SK-N-SH (cell line): ENCODE data around the gene CDC42. TPM values are rescaled to one million over a fixed set of nuclear protein-coding genes. Genes with fewer than 3 reads are reported as not detected.

Source experiments
- CTCF ChIA-PET: fragments of 300-600, 350-600 bp; formaldehyde crosslinking; extraction: SDS; loops from one replicate; lab custom pipeline; 2021; lab: Yijun Ruan, JAX
- POLR2A ChIA-PET: fragments of 350-600 bp; sonication (Branson Sonifier 250); formaldehyde crosslinking; extraction: SDS; loops from one replicate; lab custom pipeline; 2020; ENCODE audit warnings: antibody characterized with exemption, inconsistent platforms; lab: Yijun Ruan, JAX
- DNase-seq: peaks from one replicate; pipeline ENCODE4 v3.0.0; 2012
- H2AFZ ChIP-seq: fragments of 200-600 bp; sonication (generic); 2 replicates; pipeline ENCODE4 v1.8.1; 2016; ENCODE audit warnings: antibody characterized with exemption, mild to moderate bottlenecking, low read depth
- H3F3A ChIP-seq: fragments of 200-600 bp; sonication (generic); replicated peaks from 2 replicates; pipeline ENCODE3; 2016; ENCODE audit warnings: antibody characterized with exemption, mild to moderate bottlenecking; ENCODE audit not compliant: insufficient read depth
- H3K27ac ChIP-seq, 2 experiments: fragments of 200-500 bp in 1 of 2; fragments of 200-600 bp in 1 of 2; sonication (Bioruptor generic) in 1 of 2; sonication (generic), shearing (Covaris generic) in 1 of 2; 2 replicates each; pipeline versions ENCODE4 v1.5.1 to v1.6.1; 2014 to 2016; ENCODE audit warnings: low read depth in 2 of 2, inconsistent platforms in 1 of 2, low read length in 1 of 2, mild to moderate bottlenecking in 1 of 2, mixed read lengths in 1 of 2
- H3K27me3 ChIP-seq: fragments of 200-600 bp; sonication (generic), shearing (Covaris generic); 2 replicates; pipeline ENCODE4 v1.6.1; 2016; ENCODE audit warnings: mixed run types; ENCODE audit not compliant: insufficient read depth
- H3K36me3 ChIP-seq, 2 experiments: fragments of 200-500 bp in 1 of 2; fragments of 200-600 bp in 1 of 2; sonication (Bioruptor generic) in 1 of 2; sonication (generic) in 1 of 2; replicated peaks in 1 of 2; 2 replicates each; pipeline versions ENCODE3 to v1.5.1; 2014 to 2016; ENCODE audit warnings: low read length in 1 of 2, mild to moderate bottlenecking in 1 of 2; ENCODE audit not compliant: insufficient read depth in 2 of 2, control insufficient read depth in 1 of 2
- H3K4me1 ChIP-seq, 2 experiments: fragments of 200-500 bp in 1 of 2; fragments of 200-600 bp in 1 of 2; sonication (Bioruptor generic) in 1 of 2; sonication (generic), shearing (Covaris generic) in 1 of 2; 2 replicates each; pipeline versions ENCODE4 v1.5.1 to v1.6.1; 2014 to 2016; ENCODE audit warnings: low read depth in 1 of 2, low read length in 1 of 2, mixed run types in 1 of 2; ENCODE audit not compliant: insufficient read depth in 2 of 2, control insufficient read depth in 1 of 2
- H3K4me2 ChIP-seq: fragments of 200-600 bp; sonication (generic), shearing (Covaris generic); 2 replicates; pipeline ENCODE4 v1.6.1; 2017; ENCODE audit warnings: mixed run types
- H3K4me3 ChIP-seq, 2 experiments: fragments of 200-500 bp in 1 of 2; fragments of 200-600 bp in 1 of 2; sonication (Bioruptor generic) in 1 of 2; sonication (generic), shearing (Covaris generic) in 1 of 2; 2 replicates each; pipeline versions ENCODE4 v1.5.1 to v1.8.1; 2014 to 2016; ENCODE audit warnings: low read depth in 2 of 2, inconsistent platforms in 1 of 2, low read length in 1 of 2, mild to moderate bottlenecking in 1 of 2, mixed read lengths in 1 of 2, moderate library complexity in 1 of 2
- H3K79me2 ChIP-seq: fragments of 200-600 bp; sonication (generic); 2 replicates; pipeline ENCODE4 v1.8.1; 2017; ENCODE audit warnings: mild to moderate bottlenecking; ENCODE audit not compliant: insufficient read depth
- H3K9ac ChIP-seq: fragments of 200-600 bp; sonication (generic); 2 replicates; pipeline ENCODE4 v1.6.1; 2017; ENCODE audit warnings: mixed run types
- H3K9me2 ChIP-seq: fragments of 200-600 bp; sonication (generic); 2 replicates; pipeline ENCODE4 v1.6.1; 2017; ENCODE audit warnings: mixed run types
- H3K9me3 ChIP-seq: fragments of 200-600 bp; sonication (generic); 2 replicates; pipeline ENCODE4 v1.6.1; 2017; ENCODE audit warnings: mixed run types, mild to moderate bottlenecking, moderate library complexity
- H4K20me1 ChIP-seq: fragments of 200-600 bp; sonication (generic); 2 replicates; pipeline ENCODE4 v1.6.1; 2017; ENCODE audit warnings: mild to moderate bottlenecking, mixed run types; ENCODE audit not compliant: insufficient read depth
- ELF1 ChIP-seq: IDR thresholded peaks from 2 replicates; pipeline ENCODE4 v1.4.0; 2012
- EP300 ChIP-seq, 2 experiments: IDR thresholded peaks; 2 replicates each; pipeline versions ENCODE4 v1.4.0 to v1.6.1; 2012; ENCODE audit warnings: borderline replicate concordance in 1 of 2, low read depth in 1 of 2, low read length in 1 of 2
- EZH2phosphoT487 ChIP-seq: fragments of 200-600 bp; sonication (generic); IDR thresholded peaks from 2 replicates; pipeline ENCODE4 v1.6.1; 2017; ENCODE audit warnings: low read depth, mixed run types, mild to moderate bottlenecking, antibody characterized with exemption, moderate library complexity, borderline replicate concordance
- FOSL2 ChIP-seq: IDR thresholded peaks from 2 replicates; pipeline ENCODE4 v1.4.0; 2012; ENCODE audit warnings: low read depth, mild to moderate bottlenecking, moderate library complexity, borderline replicate concordance
- FOXM1 ChIP-seq: IDR thresholded peaks from 2 replicates; pipeline ENCODE4 v1.4.0; 2012; ENCODE audit warnings: low read depth, mild to moderate bottlenecking
- NRF1 ChIP-seq: IDR thresholded peaks from 2 replicates; pipeline ENCODE4 v1.6.1; 2012; ENCODE audit warnings: low read depth, mild to moderate bottlenecking, low read length
- SMC3 ChIP-seq: IDR thresholded peaks from 2 replicates; pipeline ENCODE4 v1.6.1; 2012; ENCODE audit warnings: low read depth, low read length, improper control_type of control experiment
- TCF12 ChIP-seq: IDR thresholded peaks from 2 replicates; pipeline ENCODE4 v1.4.0; 2012
- ZBTB33 ChIP-seq: IDR thresholded peaks from 2 replicates; pipeline ENCODE4 v1.4.0; 2012; ENCODE audit warnings: low read depth, borderline replicate concordance
- WGBS: methylation state at CpG from one replicate; pipeline ENCODE4 v1.1.6; 2017; ENCODE audit warnings: low lambda C conversion rate; 5-methylcytosine and 5-hydroxymethylcytosine counted together
- polyA plus RNA-seq, 3 experiments: library from polyadenylated mRNA; depleted of rRNA; stranded (reverse); fragments of >200 nt; gene quantifications; 2 replicates each; pipeline ENCODE4 v1.2.3, GENCODE V29; 2012
- TF ChIP-seq, protein P1 (sequence below): fragments of 150-350 bp; IDR thresholded peaks from 2 replicates; pipeline ENCODE4 v1.6.1; 2017; ENCODE audit warnings: antibody characterized with exemption, low read length, low read depth, borderline replicate concordance
- TF ChIP-seq, protein P2 (sequence below): IDR thresholded peaks from 2 replicates; pipeline ENCODE4 v1.4.0; 2012; ENCODE audit warnings: low read depth, borderline replicate concordance
- TF ChIP-seq, protein P3 (sequence below): fragments of 150-350 bp; IDR thresholded peaks from 2 replicates; pipeline ENCODE4 v1.6.1; 2016; ENCODE audit warnings: mild to moderate bottlenecking, low read depth, low read length
- TF ChIP-seq, protein P4 (sequence below): IDR thresholded peaks from 2 replicates; pipeline ENCODE4 v1.6.1; 2012; ENCODE audit warnings: mild to moderate bottlenecking, low read depth, low read length, moderate library complexity

The CDC42 gene
- polyA plus RNA-seq, 1 of the 3 experiments (the other 2 are of a cell fraction), result 113 TPM

- Histone ChIP-seq H3K9ac (no peak overlapping the region), H3K36me3 (no peaks in the 10 kb centered on the region), H3K27me3 (no peaks in the 10 kb centered on the region), H3K4me3 (no peak overlapping the region), H3K4me1 (peaks cover 0 to 10% of the 10 kb centered on the region in 2 experiments; a peak in 2 of 4 replicates)
- no peak for DNase-seq
- CTCF ChIA-PET, result no interaction called here
- TF ChIP-seq, protein P1, sequence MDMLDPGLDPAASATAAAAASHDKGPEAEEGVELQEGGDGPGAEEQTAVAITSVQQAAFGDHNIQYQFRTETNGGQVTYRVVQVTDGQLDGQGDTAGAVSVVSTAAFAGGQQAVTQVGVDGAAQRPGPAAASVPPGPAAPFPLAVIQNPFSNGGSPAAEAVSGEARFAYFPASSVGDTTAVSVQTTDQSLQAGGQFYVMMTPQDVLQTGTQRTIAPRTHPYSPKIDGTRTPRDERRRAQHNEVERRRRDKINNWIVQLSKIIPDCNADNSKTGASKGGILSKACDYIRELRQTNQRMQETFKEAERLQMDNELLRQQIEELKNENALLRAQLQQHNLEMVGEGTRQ, result no peak
- TF ChIP-seq SMC3 (no peak), TCF12 (no peak), FOSL2 (no peak), FOXM1 (no peak), ELF1 (no peak), NRF1 (no peak), EZH2phosphoT487 (no peak), EP300 (IDR thresholded peaks at IDR 0.05; ENCODE audit: borderline replicate concordance in 1 of 2, low read depth in 1 of 2, low read length in 1 of 2) (no peak), ZBTB33 (no peak)
- TF ChIP-seq, protein P2, sequence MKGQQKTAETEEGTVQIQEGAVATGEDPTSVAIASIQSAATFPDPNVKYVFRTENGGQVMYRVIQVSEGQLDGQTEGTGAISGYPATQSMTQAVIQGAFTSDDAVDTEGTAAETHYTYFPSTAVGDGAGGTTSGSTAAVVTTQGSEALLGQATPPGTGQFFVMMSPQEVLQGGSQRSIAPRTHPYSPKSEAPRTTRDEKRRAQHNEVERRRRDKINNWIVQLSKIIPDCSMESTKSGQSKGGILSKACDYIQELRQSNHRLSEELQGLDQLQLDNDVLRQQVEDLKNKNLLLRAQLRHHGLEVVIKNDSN, result no peak
- TF ChIP-seq, protein P3, sequence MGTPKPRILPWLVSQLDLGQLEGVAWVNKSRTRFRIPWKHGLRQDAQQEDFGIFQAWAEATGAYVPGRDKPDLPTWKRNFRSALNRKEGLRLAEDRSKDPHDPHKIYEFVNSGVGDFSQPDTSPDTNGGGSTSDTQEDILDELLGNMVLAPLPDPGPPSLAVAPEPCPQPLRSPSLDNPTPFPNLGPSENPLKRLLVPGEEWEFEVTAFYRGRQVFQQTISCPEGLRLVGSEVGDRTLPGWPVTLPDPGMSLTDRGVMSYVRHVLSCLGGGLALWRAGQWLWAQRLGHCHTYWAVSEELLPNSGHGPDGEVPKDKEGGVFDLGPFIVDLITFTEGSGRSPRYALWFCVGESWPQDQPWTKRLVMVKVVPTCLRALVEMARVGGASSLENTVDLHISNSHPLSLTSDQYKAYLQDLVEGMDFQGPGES, result no peak
- TF ChIP-seq, protein P4, sequence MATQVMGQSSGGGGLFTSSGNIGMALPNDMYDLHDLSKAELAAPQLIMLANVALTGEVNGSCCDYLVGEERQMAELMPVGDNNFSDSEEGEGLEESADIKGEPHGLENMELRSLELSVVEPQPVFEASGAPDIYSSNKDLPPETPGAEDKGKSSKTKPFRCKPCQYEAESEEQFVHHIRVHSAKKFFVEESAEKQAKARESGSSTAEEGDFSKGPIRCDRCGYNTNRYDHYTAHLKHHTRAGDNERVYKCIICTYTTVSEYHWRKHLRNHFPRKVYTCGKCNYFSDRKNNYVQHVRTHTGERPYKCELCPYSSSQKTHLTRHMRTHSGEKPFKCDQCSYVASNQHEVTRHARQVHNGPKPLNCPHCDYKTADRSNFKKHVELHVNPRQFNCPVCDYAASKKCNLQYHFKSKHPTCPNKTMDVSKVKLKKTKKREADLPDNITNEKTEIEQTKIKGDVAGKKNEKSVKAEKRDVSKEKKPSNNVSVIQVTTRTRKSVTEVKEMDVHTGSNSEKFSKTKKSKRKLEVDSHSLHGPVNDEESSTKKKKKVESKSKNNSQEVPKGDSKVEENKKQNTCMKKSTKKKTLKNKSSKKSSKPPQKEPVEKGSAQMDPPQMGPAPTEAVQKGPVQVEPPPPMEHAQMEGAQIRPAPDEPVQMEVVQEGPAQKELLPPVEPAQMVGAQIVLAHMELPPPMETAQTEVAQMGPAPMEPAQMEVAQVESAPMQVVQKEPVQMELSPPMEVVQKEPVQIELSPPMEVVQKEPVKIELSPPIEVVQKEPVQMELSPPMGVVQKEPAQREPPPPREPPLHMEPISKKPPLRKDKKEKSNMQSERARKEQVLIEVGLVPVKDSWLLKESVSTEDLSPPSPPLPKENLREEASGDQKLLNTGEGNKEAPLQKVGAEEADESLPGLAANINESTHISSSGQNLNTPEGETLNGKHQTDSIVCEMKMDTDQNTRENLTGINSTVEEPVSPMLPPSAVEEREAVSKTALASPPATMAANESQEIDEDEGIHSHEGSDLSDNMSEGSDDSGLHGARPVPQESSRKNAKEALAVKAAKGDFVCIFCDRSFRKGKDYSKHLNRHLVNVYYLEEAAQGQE, result no peak
- TF ChIP-seq, all 33 proteins: peak for 0
- no peak overlapping the region for H3K4me2 ChIP-seq
- no peaks in the 10 kb centered on the region for H3K79me2 ChIP-seq
- H2AFZ ChIP-seq, result no peak overlapping the region
- peaks cover 17% of the 10 kb centered on the region for H3F3A ChIP-seq
- no peaks in the 10 kb centered on the region for H3K9me2 ChIP-seq
- H4K20me1 ChIP-seq, result no peaks in the 10 kb centered on the region
- H3K27ac ChIP-seq, result no peak overlapping the region
- POLR2A ChIA-PET, result no interaction called here
- no peaks in the 10 kb centered on the region for H3K9me3 ChIP-seq
- WGBS, result 79% methylated on average over 2 of the region's 3 CpGs
These were observed 9.2 kb upstream of the CDC42 start for GRCh38 chr1:22043198-22043769.
